HepG2 (cell line): Measurements from ENCODE around the gene IGF2BP3. TPM values are rescaled to one million over a fixed set of nuclear protein-coding genes. Genes with fewer than 3 reads are reported as not detected.

ENCODE experiments used
- ATF1 ChIP-seq: IDR thresholded peaks from 2 replicates; pipeline ENCODE4 v1.6.1; 2016; ENCODE audit warnings: mild to moderate bottlenecking, control low read depth
- ELF4 ChIP-seq: sonication (generic); formaldehyde crosslinking; IDR thresholded peaks from 2 replicates; pipeline ENCODE4 v1.5.0; 2020; ENCODE audit warnings: missing genetic modification reagents, mild to moderate bottlenecking, moderate library complexity, borderline replicate concordance
- FUBP1 ChIP-seq: sonication (generic); formaldehyde crosslinking; IDR thresholded peaks from 2 replicates; pipeline ENCODE4 v1.5.1; 2020; ENCODE audit warnings: missing genetic modification reagents, mild to moderate bottlenecking, borderline replicate concordance
- HNRNPUL1 ChIP-seq: fragments of 200-400 bp; formaldehyde crosslinking; IDR thresholded peaks from 2 replicates; pipeline ENCODE4 v1.6.1; 2017; ENCODE audit warnings: low read depth, mild to moderate bottlenecking, low read length, moderate library complexity
- IKZF5 ChIP-seq: IDR thresholded peaks from 2 replicates; pipeline ENCODE4 v1.6.1; 2018; ENCODE audit warnings: missing genetic modification reagents, mild to moderate bottlenecking, missing compliant biosample characterization
- RNF219 ChIP-seq: sonication (generic); formaldehyde crosslinking; IDR thresholded peaks from 2 replicates; pipeline ENCODE4 v1.5.0; 2020; ENCODE audit warnings: mild to moderate bottlenecking, missing genetic modification reagents
- SAP130 ChIP-seq: IDR thresholded peaks from 2 replicates; pipeline ENCODE4 v1.6.1; 2016; ENCODE audit warnings: low read depth
- TSC22D2 ChIP-seq: sonication (generic); formaldehyde crosslinking; IDR thresholded peaks from 2 replicates; pipeline ENCODE4 v1.5.1; 2020; ENCODE audit warnings: missing genetic modification reagents, mild to moderate bottlenecking, borderline replicate concordance
- ZNF20 ChIP-seq: sonication (generic); formaldehyde crosslinking; IDR thresholded peaks from 2 replicates; pipeline ENCODE4 v1.4.0; 2020; ENCODE audit warnings: mild to moderate bottlenecking, moderate library complexity, missing genetic modification reagents
- ZNF451 ChIP-seq: sonication (generic); formaldehyde crosslinking; IDR thresholded peaks from 2 replicates; pipeline ENCODE4 v1.5.0; 2020; ENCODE audit warnings: mild to moderate bottlenecking, missing genetic modification reagents
- ZNF543 ChIP-seq: sonication (generic); formaldehyde crosslinking; IDR thresholded peaks from 2 replicates; pipeline ENCODE4 v1.4.0; 2020; ENCODE audit warnings: mild to moderate bottlenecking, missing genetic modification reagents
- ZNF646 ChIP-seq: sonication (generic); formaldehyde crosslinking; IDR thresholded peaks from 2 replicates; pipeline ENCODE4 v1.9.0; 2021; ENCODE audit warnings: mild to moderate bottlenecking, missing genetic modification reagents
- polyA plus RNA-seq, 8 experiments: library from polyadenylated mRNA; depleted of rRNA in 3 of 8; stranded (reverse) in 7 of 8; unstranded in 1 of 8; fragments of >200 nt; fragmentation: Illumina TruSeq in 4 of 8; extraction: Trizol in 4 of 8; gene quantifications; 2 replicates each; pipeline versions ENCODE4 v1.2.1 to v1.2.3, GENCODE V29; 2011 to 2016; ENCODE audit warnings: low read depth in 4 of 8, missing spikeins in 1 of 8, mixed read lengths in 1 of 8; ENCODE audit not compliant: insufficient read depth in 1 of 8
- total RNA-seq, 5 experiments: library from RNA; depleted of rRNA; stranded (reverse); fragments of >200 nt; fragmentation: Illumina TruSeq; extraction: Trizol; gene quantifications; 2 replicates each; pipeline ENCODE4 v1.2.3, GENCODE V29; 2016; ENCODE audit warnings: low read depth in 1 of 5
- TF ChIP-seq, protein P1 (sequence below): sonication (generic); formaldehyde crosslinking; IDR thresholded peaks from 2 replicates; pipeline ENCODE4 v1.5.1; 2020; ENCODE audit warnings: missing genetic modification reagents, mild to moderate bottlenecking, borderline replicate concordance
- TF ChIP-seq, protein P2 (sequence below): sonication (generic); formaldehyde crosslinking; IDR thresholded peaks from 2 replicates; pipeline ENCODE4 v1.5.1; 2020; ENCODE audit warnings: mild to moderate bottlenecking, missing genetic modification reagents, borderline replicate concordance

IGF2BP3 gene
- total and polyA plus RNA-seq, 2 of the 13 experiments (the other 11 are each of a cell fraction or from before 2014, with no cell fraction given), result 37.7 to 39.5 TPM

DNA sequence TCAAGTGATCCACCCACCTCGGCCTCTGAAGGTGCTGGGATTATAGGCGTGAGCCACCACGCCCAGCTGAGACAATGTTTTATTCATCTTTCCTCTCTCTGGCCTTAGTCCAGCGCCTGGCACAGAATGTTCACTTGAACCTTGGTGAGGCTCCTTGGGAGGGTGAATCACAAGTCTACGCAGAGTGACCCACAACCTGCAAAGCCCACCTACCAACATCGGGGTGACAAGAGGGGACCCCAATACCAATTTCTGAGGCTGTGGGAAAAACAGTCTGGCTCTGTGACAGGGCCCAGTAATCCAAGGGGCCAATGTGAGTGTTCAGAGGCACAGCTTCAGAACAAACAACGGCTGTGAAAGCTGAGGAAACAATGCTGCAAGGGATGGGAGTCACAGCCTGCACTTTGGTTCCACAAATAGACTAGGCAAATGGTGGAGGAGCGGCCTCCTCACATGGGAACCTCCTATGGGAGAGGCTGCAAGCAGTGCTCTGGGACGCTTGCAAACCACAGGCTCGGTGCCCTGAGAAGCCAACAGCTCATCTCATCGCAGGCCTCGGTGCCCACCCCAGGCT, 176.7 kb downstream of the IGF2BP3 start (continued):
- TF ChIP-seq ELF4 (CRISPR knock-in tag) (0 out of 2 replicates have a peak, but pooled peaks have one; percentile 20), FUBP1 (no peak; the same call in 1 of the 2 replicates), ZNF646 (CRISPR knock-in tag) (peak; percentile 17; the same call in 1 of the 2 replicates), ZNF543 (CRISPR knock-in tag) (no peak), SAP130 (peak; percentile 90), RNF219 (CRISPR knock-in tag) (no peak), TSC22D2 (CRISPR knock-in tag) (no peak), ZNF20 (no peak), IKZF5 (CRISPR knock-in tag) (0 out of 2 replicates have a peak, but pooled peaks have one; percentile 40), ZNF451 (CRISPR knock-in tag) (no peak), HNRNPUL1 (no peak), ATF1 (CRISPR knock-in tag) (no peak)
- TF ChIP-seq, protein P1, sequence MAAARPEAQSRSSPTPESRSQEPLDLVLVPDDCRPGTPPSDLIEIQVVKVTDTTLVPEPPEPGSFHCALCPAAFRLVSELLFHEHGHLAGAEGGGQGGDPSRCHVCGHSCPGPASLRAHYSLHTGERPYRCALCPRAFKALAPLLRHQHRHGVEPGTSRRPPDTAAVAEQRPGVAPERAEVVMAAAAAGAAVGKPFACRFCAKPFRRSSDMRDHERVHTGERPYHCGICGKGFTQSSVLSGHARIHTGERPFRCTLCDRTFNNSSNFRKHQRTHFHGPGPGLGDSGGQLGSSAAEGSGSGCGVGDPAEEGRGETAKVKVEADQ (CRISPR knock-in tag), result peak; percentile 57
- TF ChIP-seq, protein P2, sequence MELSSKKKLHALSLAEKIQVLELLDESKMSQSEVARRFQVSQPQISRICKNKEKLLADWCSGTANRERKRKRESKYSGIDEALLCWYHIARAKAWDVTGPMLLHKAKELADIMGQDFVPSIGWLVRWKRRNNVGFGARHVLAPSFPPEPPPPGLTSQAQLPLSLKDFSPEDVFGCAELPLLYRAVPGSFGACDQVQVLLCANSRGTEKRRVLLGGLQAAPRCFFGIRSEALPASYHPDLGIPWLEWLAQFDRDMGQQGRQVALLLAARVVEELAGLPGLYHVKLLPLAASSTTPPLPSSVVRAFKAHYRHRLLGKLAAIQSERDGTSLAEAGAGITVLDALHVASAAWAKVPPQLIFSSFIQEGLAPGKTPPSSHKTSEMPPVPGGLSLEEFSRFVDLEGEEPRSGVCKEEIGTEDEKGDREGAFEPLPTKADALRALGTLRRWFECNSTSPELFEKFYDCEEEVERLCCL (CRISPR knock-in tag), result no peak; the same call in 1 of the 2 replicates
